Mononuclear cell (primary cell): Measurements from ENCODE around the gene PIK3CG. TPM values are rescaled to one million over a fixed set of nuclear protein-coding genes. Genes with fewer than 3 reads are reported as not detected.
"Not testable (repeated sequence)": the region's sequence is repeated elsewhere in the genome, so short reads cannot be mapped to it uniquely, and the experiment has no call there.

Experiments used
- H3K27me3 ChIP-seq: 2 replicates; pipeline ENCODE4 v1.6.0; 2011; ENCODE audit warnings: low read length, control low read depth; ENCODE audit not compliant: insufficient read depth
- H3K4me1 ChIP-seq: 2 replicates; pipeline ENCODE4 v1.5.1; 2011; ENCODE audit warnings: mild to moderate bottlenecking, low read length, control low read depth; ENCODE audit not compliant: insufficient read depth
- H3K4me3 ChIP-seq: 2 replicates; pipeline ENCODE4 v1.5.1; 2011; ENCODE audit warnings: mild to moderate bottlenecking, low read length, moderate library complexity
- H3K9me3 ChIP-seq: 2 replicates; pipeline ENCODE4 v1.5.1; 2011; ENCODE audit warnings: low read depth, mild to moderate bottlenecking, control low read depth, low read length
- total RNA-seq: library from RNA; depleted of rRNA; stranded (reverse); fragments of >200 nt; gene quantifications from one replicate; pipeline ENCODE4 v1.2.3, GENCODE V29; 2012

PIK3CG gene
- 81.3 TPM for total RNA-seq

- peaks cover 64% of the 10 kb centered on the region for H3K4me1 ChIP-seq
- H3K27me3 ChIP-seq = no peaks in the 10 kb centered on the region
- H3K4me3 ChIP-seq = peak within 1 kb of the TSS; percentile 70
- no peaks in the 10 kb centered on the region for H3K9me3 ChIP-seq
Observed at GRCh38 chr7:106865130-106866041, at the start of gene PIK3CG. Gene PIK3CG (plus strand): TSS chr7:106865282. CDS start chr7:106867562, 2,280 bp downstream.

- no peak overlapping the region for H3K4me3 ChIP-seq
- H3K4me1 ChIP-seq = peaks cover 2% of the 10 kb centered on the region
- no peaks in the 10 kb centered on the region for H3K9me3 ChIP-seq
- no peaks in the 10 kb centered on the region for H3K27me3 ChIP-seq
Observed at GRCh38 chr7:106817098-106817497, 48.0 kb upstream of the PIK3CG start.

- Histone ChIP-seq H3K4me3 (no peak overlapping the region), H3K27me3 (no peaks in the 10 kb centered on the region), H3K4me1 (no peaks in the 10 kb centered on the region), H3K9me3 (no peaks in the 10 kb centered on the region)
Observed at GRCh38 chr7:106818736-106819135, 46.3 kb upstream of the PIK3CG start.

GRCh38 chr7:106819546-106819945 lies 45.5 kb upstream of the PIK3CG start:
- Histone ChIP-seq H3K27me3 (no peaks in the 10 kb centered on the region), H3K9me3 (no peaks in the 10 kb centered on the region), H3K4me3 (no peak overlapping the region), H3K4me1 (no peaks in the 10 kb centered on the region)

GRCh38 chr7:106820321-106821217 lies 44.5 kb upstream of the PIK3CG start:
- Histone ChIP-seq H3K9me3 (no peaks in the 10 kb centered on the region), H3K4me1 (no peaks in the 10 kb centered on the region), H3K27me3 (no peaks in the 10 kb centered on the region), H3K4me3 (no peak overlapping the region)

GRCh38 chr7:106823631-106824030 lies 41.5 kb upstream of the PIK3CG start:
- Histone ChIP-seq H3K9me3 (no peaks in the 10 kb centered on the region), H3K4me3 (no peak overlapping the region), H3K27me3 (no peaks in the 10 kb centered on the region), H3K4me1 (no peaks in the 10 kb centered on the region)

GRCh38 chr7:106824458-106824857 lies 40.6 kb upstream of the PIK3CG start:
- Histone ChIP-seq H3K4me3 (no peak overlapping the region), H3K4me1 (no peaks in the 10 kb centered on the region), H3K27me3 (no peaks in the 10 kb centered on the region), H3K9me3 (no peaks in the 10 kb centered on the region)

GRCh38 chr7:106827626-106828025 lies 37.5 kb upstream of the PIK3CG start:
- Histone ChIP-seq H3K4me1 (no peaks in the 10 kb centered on the region), H3K4me3 (no peak overlapping the region), H3K9me3 (no peaks in the 10 kb centered on the region), H3K27me3 (no peaks in the 10 kb centered on the region)

- no peaks in the 10 kb centered on the region for H3K27me3 ChIP-seq
- H3K4me3 ChIP-seq = no peak overlapping the region
- no peaks in the 10 kb centered on the region for H3K4me1 ChIP-seq
- no peaks in the 10 kb centered on the region for H3K9me3 ChIP-seq
Observed at GRCh38 chr7:106829496-106829895, 35.6 kb upstream of the PIK3CG start.

GRCh38 chr7:106830896-106831295 lies 34.2 kb upstream of the PIK3CG start:
- not testable (repeated sequence) for H3K4me3 ChIP-seq, H3K9me3 ChIP-seq, H3K4me1 ChIP-seq, H3K27me3 ChIP-seq

GRCh38 chr7:106836816-106837215 lies 28.3 kb upstream of the PIK3CG start:
- Histone ChIP-seq H3K4me1 (no peaks in the 10 kb centered on the region), H3K9me3 (no peaks in the 10 kb centered on the region), H3K4me3 (no peak overlapping the region), H3K27me3 (no peaks in the 10 kb centered on the region)

- Histone ChIP-seq H3K9me3 (no peaks in the 10 kb centered on the region), H3K4me3 (no peak overlapping the region), H3K4me1 (no peaks in the 10 kb centered on the region), H3K27me3 (no peaks in the 10 kb centered on the region)
Observed at GRCh38 chr7:106839511-106839910, 25.6 kb upstream of the PIK3CG start.

GRCh38 chr7:106840342-106840741 lies 24.7 kb upstream of the PIK3CG start:
- Histone ChIP-seq H3K27me3 (no peaks in the 10 kb centered on the region), H3K9me3 (no peaks in the 10 kb centered on the region), H3K4me1 (no peaks in the 10 kb centered on the region), H3K4me3 (no peak overlapping the region)

GRCh38 chr7:106841896-106842390 lies 23.1 kb upstream of the PIK3CG start:
- Histone ChIP-seq H3K27me3 (no peaks in the 10 kb centered on the region), H3K4me3 (no peak overlapping the region), H3K9me3 (no peaks in the 10 kb centered on the region), H3K4me1 (no peaks in the 10 kb centered on the region)
